ENCODE results near the gene LCN9.
A peak's percentile ranks its signal among the peaks of the same experiment; 100 is the strongest.

The LCN9 gene

DNA sequence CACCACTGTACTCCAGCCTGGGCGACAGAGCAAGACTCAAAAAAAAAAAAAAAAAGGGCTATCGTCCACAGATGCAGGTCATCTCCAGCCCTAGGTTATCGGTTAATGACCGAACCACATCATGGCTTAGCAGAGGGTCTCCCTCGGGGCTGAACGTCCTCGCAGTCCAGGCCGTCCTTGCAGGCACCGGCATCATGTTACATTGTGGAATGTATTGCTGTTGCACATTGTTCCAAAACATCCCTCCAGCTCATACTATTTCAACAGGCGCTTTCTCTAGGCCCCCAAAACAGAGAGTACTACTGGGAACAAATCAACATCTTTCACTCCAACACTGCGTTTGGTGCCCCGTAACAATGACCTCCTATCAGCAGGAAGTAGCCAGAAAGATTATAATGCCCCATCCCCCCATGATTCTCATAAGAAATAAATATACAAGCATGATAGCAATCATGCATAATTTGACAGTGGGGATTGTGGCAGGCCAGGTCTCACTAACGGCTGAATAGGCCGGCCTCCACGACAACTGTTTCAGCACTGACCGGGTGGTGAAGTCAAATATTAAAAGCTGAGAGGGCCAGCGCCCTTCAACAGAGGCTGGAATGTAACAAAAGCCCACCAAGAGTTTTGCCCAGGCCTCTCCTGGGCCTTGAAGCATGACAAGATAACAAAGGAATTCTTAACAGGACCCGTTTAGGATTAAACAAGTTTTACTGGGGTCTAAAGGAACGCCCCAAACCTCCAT, 1.1 kb upstream of the LCN9 start:
- intact Hi-C loops (cut with DNase I; ENCODE audit: low total_unique reads), result no loop called here
- Histone ChIP-seq H3K27me3 (peaks cover 0 to 55% of the 10 kb centered on the region in 2 donors), H3K4me3 (no peak overlapping the region), H3K9me3 (no peaks in the 10 kb centered on the region), H3K4me1 (no peaks in the 10 kb centered on the region), H3K27ac (no peak overlapping the region), H3K36me3 (no peaks in the 10 kb centered on the region)
- no peak for TF ChIP-seq CTCF (IDR thresholded peaks at IDR 0.05)
- DNase-seq, result no peak

- H3K4me3 ChIP-seq, result no peak overlapping the region
- H3K36me3 ChIP-seq, result no peaks in the 10 kb centered on the region
- H3K4me1 ChIP-seq, result no peaks in the 10 kb centered on the region
- TF ChIP-seq CTCF (IDR thresholded peaks at IDR 0.05), result no peak
- intact Hi-C loops (cut with DNase I; ENCODE audit: low total_unique reads), result no loop called here
- no peak overlapping the region for H3K27ac ChIP-seq
- H3K27me3 ChIP-seq, result peaks cover 0 to 63% of the 10 kb centered on the region in 2 donors
- no peak for DNase-seq
- no peaks in the 10 kb centered on the region for H3K9me3 ChIP-seq
These were observed 302 bp downstream of the LCN9 start for GRCh38 chr9:135663451-135663770.

DNA sequence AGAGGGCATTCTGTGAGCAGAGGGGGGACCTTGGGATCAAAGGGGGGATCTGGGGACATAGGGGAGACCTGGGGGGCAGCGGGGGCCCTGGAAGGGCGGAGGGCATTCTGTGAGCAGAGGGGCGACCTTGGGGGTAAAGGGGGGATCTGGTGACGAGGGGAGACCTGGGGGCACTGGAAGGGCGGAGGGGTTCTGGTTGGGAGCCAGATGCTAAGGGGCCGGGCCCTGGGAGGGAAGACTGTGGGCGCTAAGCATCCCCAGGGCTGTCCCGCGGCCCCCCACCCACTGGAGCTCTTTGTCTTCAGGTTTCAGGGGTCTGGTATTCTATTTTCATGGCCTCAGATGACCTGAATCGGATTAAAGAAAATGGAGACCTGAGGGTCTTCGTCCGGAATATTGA, 748 bp downstream of the LCN9 start:
- no peaks in the 10 kb centered on the region for H3K9me3 ChIP-seq
- intact Hi-C loops (cut with DNase I; ENCODE audit: low total_unique reads), result no loop called here
- peak in 1 of 2 donors; percentile 56 for DNase-seq
- no peak for TF ChIP-seq CTCF (IDR thresholded peaks at IDR 0.05)
- peaks cover 0 to 67% of the 10 kb centered on the region in 2 donors for H3K27me3 ChIP-seq
- H3K36me3 ChIP-seq, result no peaks in the 10 kb centered on the region
- no peaks in the 10 kb centered on the region for H3K4me1 ChIP-seq
- no peak overlapping the region for H3K4me3 ChIP-seq
- no peak overlapping the region for H3K27ac ChIP-seq

- H3K27ac ChIP-seq, result no peak overlapping the region
- H3K27me3 ChIP-seq, result peaks cover 0 to 70% of the 10 kb centered on the region in 2 donors
- no peak for TF ChIP-seq CTCF (IDR thresholded peaks at IDR 0.05)
- no peaks in the 10 kb centered on the region for H3K4me1 ChIP-seq
- H3K9me3 ChIP-seq, result no peaks in the 10 kb centered on the region
- H3K4me3 ChIP-seq, result no peak overlapping the region
- H3K36me3 ChIP-seq, result no peaks in the 10 kb centered on the region
- intact Hi-C loops (cut with DNase I; ENCODE audit: low total_unique reads), result no loop called here
- DNase-seq, result peak in 1 of 2 donors; percentile 29
These were observed 1.2 kb downstream of the LCN9 start for GRCh38 chr9:135664266-135664665.

- Histone ChIP-seq H3K27me3 (peaks cover 0 to 73% of the 10 kb centered on the region in 2 donors), H3K4me1 (no peaks in the 10 kb centered on the region), H3K27ac (no peak overlapping the region), H3K9me3 (no peaks in the 10 kb centered on the region), H3K36me3 (no peaks in the 10 kb centered on the region), H3K4me3 (no peak overlapping the region)
- TF ChIP-seq CTCF (IDR thresholded peaks at IDR 0.05), result no peak
- DNase-seq, result peak in 1 of 2 donors; percentile 60
- intact Hi-C loops (cut with DNase I; ENCODE audit: low total_unique reads), result no loop called here
These were observed 2.0 kb downstream of the LCN9 start for GRCh38 chr9:135664801-135665794.

Data from tibial artery (tissue), 4 donors.